Measurements from ENCODE around the gene PDZD4. TPM values are rescaled to one million over a fixed set of nuclear protein-coding genes. Genes with fewer than 3 reads are reported as not detected.

The PDZD4 gene
- total RNA-seq, 2 donors from 2014 or later, result 2.1 to 7.1 TPM

GRCh38 chrX:153783378-153784013 lies 46.8 kb downstream of the PDZD4 start:
- peaks cover 22% of the 10 kb centered on the region for H3K36me3 ChIP-seq
- H3K9me3 ChIP-seq, result no peaks in the 10 kb centered on the region
- no peak for DNase-seq (ENCODE audit: low spot score)
- H3K27me3 ChIP-seq, result no peaks in the 10 kb centered on the region
- TF ChIP-seq, protein P1, sequence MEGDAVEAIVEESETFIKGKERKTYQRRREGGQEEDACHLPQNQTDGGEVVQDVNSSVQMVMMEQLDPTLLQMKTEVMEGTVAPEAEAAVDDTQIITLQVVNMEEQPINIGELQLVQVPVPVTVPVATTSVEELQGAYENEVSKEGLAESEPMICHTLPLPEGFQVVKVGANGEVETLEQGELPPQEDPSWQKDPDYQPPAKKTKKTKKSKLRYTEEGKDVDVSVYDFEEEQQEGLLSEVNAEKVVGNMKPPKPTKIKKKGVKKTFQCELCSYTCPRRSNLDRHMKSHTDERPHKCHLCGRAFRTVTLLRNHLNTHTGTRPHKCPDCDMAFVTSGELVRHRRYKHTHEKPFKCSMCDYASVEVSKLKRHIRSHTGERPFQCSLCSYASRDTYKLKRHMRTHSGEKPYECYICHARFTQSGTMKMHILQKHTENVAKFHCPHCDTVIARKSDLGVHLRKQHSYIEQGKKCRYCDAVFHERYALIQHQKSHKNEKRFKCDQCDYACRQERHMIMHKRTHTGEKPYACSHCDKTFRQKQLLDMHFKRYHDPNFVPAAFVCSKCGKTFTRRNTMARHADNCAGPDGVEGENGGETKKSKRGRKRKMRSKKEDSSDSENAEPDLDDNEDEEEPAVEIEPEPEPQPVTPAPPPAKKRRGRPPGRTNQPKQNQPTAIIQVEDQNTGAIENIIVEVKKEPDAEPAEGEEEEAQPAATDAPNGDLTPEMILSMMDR (IDR thresholded peaks at IDR 0.05), result no peak
- H3K4me3 ChIP-seq, result no peak overlapping the region
- H3K4me1 ChIP-seq, result peaks cover 0 to 25% of the 10 kb centered on the region in 2 donors
- no peak overlapping the region for H3K27ac ChIP-seq

- TF ChIP-seq, protein P1 (IDR thresholded peaks at IDR 0.05), result no peak
- Histone ChIP-seq H3K9me3 (no peaks in the 10 kb centered on the region), H3K4me3 (no peak overlapping the region), H3K27ac (no peak overlapping the region), H3K27me3 (no peaks in the 10 kb centered on the region), H3K36me3 (peaks cover 21% of the 10 kb centered on the region), H3K4me1 (peaks cover 0 to 25% of the 10 kb centered on the region in 2 donors)
- DNase-seq (ENCODE audit: low spot score), result no peak
Measured at GRCh38 chrX:153782871-153783270, 47.5 kb downstream of the PDZD4 start.

DNA sequence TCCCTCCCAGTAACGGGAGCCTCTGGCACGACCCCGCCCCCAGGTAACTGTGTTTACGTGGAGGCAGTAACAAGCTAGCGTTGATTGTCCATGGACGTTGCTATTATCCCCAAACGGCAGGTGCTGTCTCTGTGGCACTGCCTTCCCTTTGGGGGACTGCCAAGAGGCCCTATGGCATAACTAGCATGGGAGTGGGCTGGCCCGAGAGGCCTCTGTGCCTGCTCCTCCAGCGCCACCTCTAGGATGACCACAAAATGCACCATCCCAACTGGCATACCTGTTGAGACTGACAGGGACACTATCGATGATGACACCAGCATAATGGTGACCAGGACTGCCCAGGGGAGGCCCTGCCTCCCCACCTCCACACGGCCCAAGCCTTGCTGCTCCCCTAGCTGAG lies 48.0 kb downstream of the PDZD4 start:
- peaks cover 21% of the 10 kb centered on the region for H3K36me3 ChIP-seq
- H3K9me3 ChIP-seq, result no peaks in the 10 kb centered on the region
- H3K4me1 ChIP-seq, result peaks cover 0 to 25% of the 10 kb centered on the region in 2 donors
- no peak overlapping the region for H3K27ac ChIP-seq
- no peak overlapping the region for H3K4me3 ChIP-seq
- no peak for DNase-seq (ENCODE audit: low spot score)
- TF ChIP-seq, protein P1 (IDR thresholded peaks at IDR 0.05), result peak in 1 of 2 donors; percentile 21
- H3K27me3 ChIP-seq, result no peaks in the 10 kb centered on the region

DNA sequence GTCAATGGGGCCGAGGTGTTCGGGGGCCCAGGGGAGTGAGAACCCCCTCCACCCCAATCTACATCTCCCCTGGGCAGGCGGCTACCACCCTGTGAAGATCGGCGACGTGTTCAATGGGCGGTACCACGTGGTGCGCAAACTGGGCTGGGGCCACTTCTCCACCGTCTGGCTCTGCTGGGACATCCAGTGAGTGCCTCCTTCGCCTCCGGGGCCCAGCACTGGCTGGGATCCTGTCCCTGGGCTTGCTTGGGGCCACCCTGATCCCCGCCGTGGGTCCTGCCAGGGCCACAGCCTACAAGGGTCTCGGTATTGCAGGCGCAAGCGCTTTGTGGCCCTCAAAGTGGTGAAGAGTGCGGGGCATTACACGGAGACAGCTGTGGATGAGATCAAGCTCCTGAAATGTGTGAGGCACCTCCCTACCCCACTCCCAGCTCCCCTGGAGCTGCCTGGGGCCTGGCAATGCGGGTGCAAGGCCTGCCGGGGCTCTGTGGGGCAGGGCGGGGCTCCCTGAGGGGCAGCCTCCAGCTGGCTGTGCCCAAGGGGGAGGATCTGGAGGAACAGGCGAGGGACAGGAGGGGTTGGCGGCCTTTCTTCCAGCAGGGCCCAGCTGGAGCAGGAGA lies 48.8 kb downstream of the PDZD4 start:
- H3K4me1 ChIP-seq, result peaks cover 0 to 25% of the 10 kb centered on the region in 2 donors
- H3K36me3 ChIP-seq, result peaks cover 18% of the 10 kb centered on the region
- H3K27ac ChIP-seq, result peak overlapping the region; percentile 75 to 84
- H3K4me3 ChIP-seq, result peak overlapping the region; percentile 19 to 32
- TF ChIP-seq, protein P1 (IDR thresholded peaks at IDR 0.05), result no peak
- H3K27me3 ChIP-seq, result no peaks in the 10 kb centered on the region
- no peaks in the 10 kb centered on the region for H3K9me3 ChIP-seq
- DNase-seq (ENCODE audit: low spot score), result no peak

- H3K4me1 ChIP-seq, result peaks cover 0 to 25% of the 10 kb centered on the region in 2 donors
- peak within 1 kb of the TSS; percentile 19 to 32 for H3K4me3 ChIP-seq
- TF ChIP-seq, protein P1 (IDR thresholded peaks at IDR 0.05), result no peak
- peak within 1 kb of the TSS; percentile 75 to 84 for H3K27ac ChIP-seq
- H3K36me3 ChIP-seq, result peaks cover 11% of the 10 kb centered on the region
- no peak for DNase-seq (ENCODE audit: low spot score)
- no peaks in the 10 kb centered on the region for H3K27me3 ChIP-seq
- H3K9me3 ChIP-seq, result no peaks in the 10 kb centered on the region
Measured at GRCh38 chrX:153780678-153781427, 49.5 kb downstream of the PDZD4 start, which contains the start of gene SRPK3. SRPK3 (plus strand) TSS chrX:153781041; CDS start chrX:153781087, 46 bp downstream.

All from right atrium auricular region (tissue), 2 donors.